Hematopoietic multipotent progenitor cell treated with erythropoietin and hydrocortisone succinate and interleukin-3 and kit ligand, for 8 days (in vitro differentiated cells): ENCODE results near the gene KLRC2.
"Not testable (repeated sequence)": the region's sequence is repeated elsewhere in the genome, so short reads cannot be mapped to it uniquely, and the experiment has no call there.

Source experiments
- DNase-seq: peaks from one replicate; pipeline ENCODE4 v3.0.0-alpha.2; 2015

Gene KLRC2

GRCh38 chr12:10404798-10405197 lies 31.0 kb downstream of the KLRC2 start:
- no peak for DNase-seq

- no peak for DNase-seq
These were observed 35.0 kb downstream of the KLRC2 start for GRCh38 chr12:10400829-10401228.

- no peak for DNase-seq
These were observed 37.6 kb downstream of the KLRC2 start for GRCh38 chr12:10398168-10398567.

DNA sequence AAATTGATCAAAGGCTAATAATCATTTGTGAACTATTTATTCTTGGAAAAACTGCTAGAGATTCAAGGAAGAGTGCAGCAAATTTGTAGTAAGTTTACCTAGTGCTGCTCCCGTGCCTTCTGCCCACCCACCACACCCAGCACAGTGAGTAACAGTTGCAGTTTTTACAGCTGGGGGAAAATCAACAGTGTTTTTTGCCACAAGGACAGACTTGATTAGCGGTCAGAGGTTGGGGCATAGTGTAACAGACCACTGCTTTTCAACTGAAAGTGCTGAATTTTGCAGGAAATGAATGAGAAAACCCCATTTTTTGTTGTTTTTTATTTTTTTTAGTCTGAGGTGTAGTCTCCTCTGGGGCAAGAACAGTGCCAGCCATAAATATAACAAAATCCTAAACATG lies 38.5 kb downstream of the KLRC2 start:
- DNase-seq = no peak

DNA sequence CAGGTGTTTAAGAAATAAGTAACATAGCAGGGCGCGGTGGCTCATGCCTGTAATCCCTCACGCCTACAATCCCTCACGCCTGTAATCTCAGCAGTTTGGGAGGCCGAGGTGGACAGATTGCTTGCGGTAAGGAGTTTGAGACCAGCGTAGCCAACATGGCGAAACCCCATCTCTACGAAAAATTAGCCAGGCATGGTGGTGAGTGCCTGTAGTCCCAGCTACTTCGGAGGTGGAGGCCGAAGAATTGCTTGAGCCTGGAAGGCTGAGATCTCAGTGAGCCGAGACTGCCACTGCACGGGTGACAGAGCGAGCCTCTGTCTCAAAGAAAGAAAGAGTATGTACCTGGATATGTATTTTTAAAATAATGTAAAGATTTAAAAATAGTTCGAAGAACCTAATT lies 39.6 kb downstream of the KLRC2 start:
- not testable (repeated sequence) for DNase-seq

- no peak for DNase-seq
These were observed 40.3 kb downstream of the KLRC2 start for GRCh38 chr12:10395390-10395998.

DNA sequence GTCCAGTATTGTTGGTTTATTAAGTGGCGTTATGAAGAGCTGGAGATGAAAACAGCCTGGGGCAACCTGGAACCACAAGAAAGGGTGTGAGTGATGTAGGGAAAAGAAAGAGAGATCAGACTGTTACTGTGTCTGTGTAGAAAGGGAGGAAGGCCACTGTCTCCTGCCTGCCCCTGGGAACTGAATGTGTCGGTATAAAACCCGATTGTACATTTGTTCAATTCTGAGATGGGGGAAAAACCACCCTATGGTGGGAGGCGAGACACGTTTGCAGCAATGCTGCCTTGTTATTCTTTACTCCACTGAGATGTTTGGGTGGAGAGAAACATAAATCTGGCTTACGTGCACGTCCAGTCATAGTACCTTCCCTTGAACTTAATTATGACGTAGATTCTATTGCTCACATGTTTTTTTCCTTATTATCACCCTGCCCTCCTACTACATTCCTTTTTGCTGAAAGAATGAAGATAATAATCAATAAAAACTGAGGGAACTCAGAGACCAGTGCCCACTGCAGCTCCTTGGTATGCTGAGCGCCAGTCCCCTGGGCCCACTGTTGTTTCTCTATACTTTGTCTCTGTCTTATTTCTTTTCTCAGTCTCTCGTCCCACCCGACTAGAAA lies 41.2 kb downstream of the KLRC2 start:
- not testable (repeated sequence) for DNase-seq

GRCh38 chr12:10393291-10393690 lies 42.5 kb downstream of the KLRC2 start:
- no peak for DNase-seq

- peak; percentile 77 for DNase-seq
These were observed 43.3 kb downstream of the KLRC2 start for GRCh38 chr12:10392394-10392930.

- not testable (repeated sequence) for DNase-seq
These were observed 44.8 kb downstream of the KLRC2 start for GRCh38 chr12:10390991-10391390.

- no peak for DNase-seq
These were observed 45.9 kb downstream of the KLRC2 start, which contains the start of gene KLRK1 for GRCh38 chr12:10389904-10390303. Gene KLRK1 (minus strand): TSS chr12:10390041. CDS start chr12:10388810, 1,231 bp downstream.

- no peak for DNase-seq
These were observed 47.0 kb downstream of the KLRC2 start for GRCh38 chr12:10388624-10389413.

GRCh38 chr12:10387498-10387897 lies 48.3 kb downstream of the KLRC2 start:
- not testable (repeated sequence) for DNase-seq

DNA sequence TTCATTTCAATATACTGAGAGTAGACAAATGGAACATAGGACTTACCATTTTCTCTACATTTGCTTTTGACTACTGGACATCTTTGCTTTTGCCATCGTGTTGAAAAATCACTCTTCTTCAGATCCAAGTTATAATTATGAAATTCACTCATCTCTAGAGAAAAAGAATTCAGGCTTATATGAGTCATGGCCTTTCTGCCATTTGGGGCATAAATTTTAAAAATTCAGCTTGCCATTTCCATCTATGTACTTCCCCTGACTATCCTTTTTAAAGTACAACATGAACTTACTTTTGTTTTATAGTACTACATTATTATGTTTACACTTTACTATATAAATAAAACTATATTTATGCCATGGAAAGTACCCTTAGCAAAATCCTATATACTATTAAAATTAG lies 49.0 kb downstream of the KLRC2 start:
- DNase-seq = no peak

DNA sequence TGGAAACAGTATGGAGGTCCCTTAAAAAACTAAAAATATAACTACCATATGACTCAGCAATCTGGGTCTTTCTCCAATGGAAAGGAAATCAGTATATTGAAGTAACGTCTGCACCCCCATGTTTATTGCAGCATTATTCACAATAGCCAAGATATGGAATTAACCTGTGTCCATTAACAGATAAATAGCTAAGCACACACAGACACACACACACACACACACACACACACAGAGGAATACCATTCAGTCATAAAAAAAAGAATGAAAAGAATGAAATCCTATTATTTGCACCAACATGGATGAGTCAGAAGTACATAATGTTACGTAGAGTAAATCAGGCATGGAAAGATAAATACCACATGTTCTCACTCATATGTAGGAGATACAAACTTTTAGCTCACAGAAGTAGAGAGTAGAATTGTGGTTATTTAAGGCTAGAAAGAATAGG lies 50.6 kb downstream of the KLRC2 start:
- DNase-seq = no peak

DNA sequence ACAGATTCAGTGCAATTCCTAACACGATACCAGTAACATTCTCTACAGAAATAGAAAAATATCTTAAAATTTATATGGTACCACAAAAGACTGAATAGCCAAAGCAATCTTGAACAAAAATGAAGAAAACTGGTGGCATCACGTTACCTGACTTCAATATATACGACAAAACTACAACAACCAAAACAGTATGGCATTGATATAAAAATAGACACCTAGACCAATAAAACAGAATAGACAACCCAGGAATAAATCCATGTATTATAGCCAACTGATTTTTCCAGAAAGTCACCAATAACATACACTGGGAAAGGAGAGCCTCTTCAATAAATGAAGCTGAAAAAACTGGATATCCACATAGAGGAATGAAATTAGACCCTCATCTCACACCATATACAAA lies 51.6 kb downstream of the KLRC2 start:
- DNase-seq = no peak

DNA sequence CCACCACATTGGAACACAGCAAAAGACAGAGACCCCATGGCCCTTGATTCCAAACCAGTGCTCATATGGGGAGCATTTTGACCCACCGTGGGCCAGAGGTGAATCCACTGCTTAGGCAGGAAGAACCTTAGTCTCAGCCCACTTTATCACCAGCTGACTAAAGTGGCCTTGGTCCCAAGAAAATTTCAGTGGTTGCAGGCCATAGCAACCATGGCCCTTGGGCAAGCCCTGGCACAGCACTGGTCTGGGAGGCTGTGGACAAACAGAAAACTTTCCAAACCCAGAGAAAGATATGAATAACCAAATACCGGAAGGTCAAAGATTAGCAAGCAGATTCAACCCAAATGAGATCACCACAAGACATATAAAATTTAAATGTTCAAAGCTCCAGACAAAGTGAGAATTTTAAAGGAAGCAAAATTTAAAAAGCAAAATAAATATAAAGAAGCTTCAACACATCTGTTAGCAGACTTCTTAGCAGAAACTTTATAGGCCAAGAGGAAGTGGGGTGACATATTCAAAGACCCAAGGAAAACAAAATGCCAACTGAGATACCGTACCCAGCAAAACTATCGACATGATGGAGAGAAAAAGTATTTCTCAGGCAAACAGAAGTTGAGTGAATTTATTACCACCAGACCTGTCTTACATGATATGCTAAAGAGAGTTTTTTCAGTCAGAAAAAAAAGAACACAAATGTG lies 53.7 kb downstream of the KLRC2 start:
- no peak for DNase-seq
